Kidney (tissue), 14 donors: ENCODE results near the gene GRID1. TPM values are rescaled to one million over a fixed set of nuclear protein-coding genes. Genes with fewer than 3 reads are reported as not detected.

ENCODE experiments used
- DNase-seq, 5 donors: peaks; one replicate each; pipeline ENCODE4 v3.0.0-alpha.2; 2013 to 2020
- FAIRE-seq: peaks from 2 replicates; lab custom pipeline; 2012; peaks lifted over from hg19 to GRCh38; lab: Jason Lieb, UNC
- H3K27ac ChIP-seq, 2 donors: one replicate each; pipeline ENCODE4 v1.7.0; 2013; ENCODE audit warnings: low read depth in 2 of 2, low read length in 2 of 2, inconsistent platforms in 1 of 2
- H3K27me3 ChIP-seq: one replicate; pipeline ENCODE4 v1.7.1; 2013; ENCODE audit warnings: low read length, inconsistent platforms; ENCODE audit not compliant: control insufficient read depth, insufficient read depth
- H3K36me3 ChIP-seq, 3 donors: one replicate each; pipeline versions ENCODE4 v1.7.0 to v1.7.1; 2013; ENCODE audit warnings: low read length in 3 of 3, control low read depth in 1 of 3, inconsistent platforms in 1 of 3; ENCODE audit not compliant: insufficient read depth in 3 of 3, control insufficient read depth in 2 of 3
- H3K4me1 ChIP-seq, 3 donors: one replicate each; pipeline versions ENCODE4 v1.7.0 to v1.7.1; 2013; ENCODE audit warnings: low read length in 3 of 3, inconsistent platforms in 1 of 3, low read depth in 1 of 3; ENCODE audit not compliant: control insufficient read depth in 2 of 3, insufficient read depth in 2 of 3
- H3K4me3 ChIP-seq, 3 donors: one replicate each; pipeline versions ENCODE4 v1.7.0 to v1.8.1; 2013; ENCODE audit warnings: low read length in 3 of 3, control low read depth in 1 of 3, inconsistent platforms in 1 of 3
- H3K9ac ChIP-seq, 3 donors: one replicate each; pipeline versions ENCODE4 v1.7.0 to v1.7.1; 2013; ENCODE audit warnings: low read length in 3 of 3, control low read depth in 1 of 3, inconsistent platforms in 1 of 3
- H3K9me3 ChIP-seq, 3 donors: one replicate each; pipeline versions ENCODE4 v1.7.0 to v1.7.1; 2013; ENCODE audit warnings: low read length in 3 of 3, control low read depth in 1 of 3, inconsistent platforms in 1 of 3; ENCODE audit not compliant: control insufficient read depth in 2 of 3, insufficient read depth in 1 of 3
- CTCF ChIP-seq: IDR thresholded peaks from 3 replicates; pipeline ENCODE4 v1.5.1; 2012; ENCODE audit warnings: mild to moderate bottlenecking, moderate library complexity, borderline replicate concordance; ENCODE audit not compliant: insufficient read depth; ENCODE audit errors: extremely low read depth
- intact Hi-C: fragments of 100-400 bp; cut with DNase I; formaldehyde crosslinking; loops from one replicate; pipeline ENCODE4 v1.11.1; 2022
- polyA plus RNA-seq: library from polyadenylated mRNA; stranded (reverse); fragments of 350-450 nt; fragmentation: Illumina TruSeq; extraction: RNeasy Lipid Tissue Mini Kit (QIAGEN cat#74804); gene quantifications from one replicate; pipeline ENCODE4 v1.2.3, GENCODE V29; 2014; ENCODE audit warnings: low read depth, low replicate concordance; ENCODE audit not compliant: insufficient read depth
- total RNA-seq: library from RNA; stranded (reverse); fragmentation: NEBNext Ultra II Directional; extraction: Animal tissue kit (Norgen Biotek cat#: 25700); gene quantifications from one replicate; pipeline ENCODE4 v1.2.1, GENCODE V29; 2021
- donor health status: control.
- donor health status: control.
- donor health status: control.
- donor health status: control.
- donor health status: control.
- donor health status: DM: yes; HTN: yes; CAD: no.
- donor health status: Normal renal cell carcinoma (clear cell type).

The GRID1 gene
- total and polyA plus RNA-seq, 2 donors from 2014 or later = 0.37 to 1.4 TPM

DNA sequence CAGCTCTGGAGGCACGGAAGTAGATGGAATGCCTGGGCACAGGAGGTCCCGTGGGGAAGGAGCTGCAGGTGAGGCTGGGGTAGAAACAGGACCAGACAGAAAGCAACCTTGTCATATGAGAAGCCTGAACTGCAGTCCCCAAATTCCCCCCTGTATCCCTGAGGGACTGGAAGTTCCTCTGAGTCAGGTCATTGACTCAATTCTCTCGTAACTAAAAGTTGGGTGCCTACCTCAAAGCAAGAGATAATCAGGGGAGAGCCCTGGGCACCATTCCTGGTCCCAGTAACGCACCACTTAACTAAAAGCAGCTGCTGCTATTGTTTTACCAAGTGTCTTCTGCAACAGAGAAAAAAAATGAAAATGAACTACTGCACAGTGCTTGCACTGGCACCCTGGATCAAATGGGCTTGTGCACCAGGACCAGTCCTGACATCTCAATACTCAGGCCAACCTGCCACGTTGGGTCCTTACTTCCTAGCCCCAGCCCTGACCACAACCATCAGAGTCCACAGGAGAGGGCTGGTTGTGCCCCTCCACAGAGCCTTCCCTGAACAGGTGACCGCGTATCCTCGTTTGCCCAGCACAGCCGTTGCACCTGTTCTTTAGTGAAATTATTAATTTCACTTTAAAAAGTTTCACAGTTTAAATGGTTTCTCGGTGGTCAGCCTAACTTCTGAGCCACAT, 79.3 kb downstream of the GRID1 start:
- no peak for FAIRE-seq
- intact Hi-C loops = no loop called here
- peak in 1 of 5 donors; percentile 16 for DNase-seq
- Histone ChIP-seq H3K36me3 (no peaks in the 10 kb centered on the region), H3K27me3 (no peaks in the 10 kb centered on the region), H3K4me3 (no peak overlapping the region), H3K9me3 (no peaks in the 10 kb centered on the region), H3K9ac (no peak overlapping the region), H3K27ac (no peak overlapping the region), H3K4me1 (no peaks in the 10 kb centered on the region)
- TF ChIP-seq CTCF = no peak

- Histone ChIP-seq H3K9me3 (no peaks in the 10 kb centered on the region), H3K9ac (no peak overlapping the region), H3K27me3 (no peaks in the 10 kb centered on the region), H3K4me1 (no peaks in the 10 kb centered on the region), H3K4me3 (no peak overlapping the region), H3K36me3 (no peaks in the 10 kb centered on the region), H3K27ac (no peak overlapping the region)
- no peak for TF ChIP-seq CTCF
- intact Hi-C loops = no loop called here
- DNase-seq (peak in 2 of 5 donors; percentile 7 to 13), FAIRE-seq (no peak)
Measured at GRCh38 chr10:86286236-86287109, 80.1 kb downstream of the GRID1 start.

- Histone ChIP-seq H3K9ac (no peak overlapping the region), H3K4me3 (no peak overlapping the region), H3K9me3 (no peaks in the 10 kb centered on the region), H3K4me1 (no peaks in the 10 kb centered on the region), H3K27me3 (no peaks in the 10 kb centered on the region), H3K27ac (no peak overlapping the region), H3K36me3 (no peaks in the 10 kb centered on the region)
- DNase-seq = peak in 3 of 5 donors; percentile 15 to 31 (median 17)
- intact Hi-C loops = no loop called here
- no peak for TF ChIP-seq CTCF
- no peak for FAIRE-seq
Measured at GRCh38 chr10:86285136-86285790, 81.3 kb downstream of the GRID1 start.
